MG63 (cell line): ENCODE data around the gene OR2T12. TPM values are rescaled to one million over a fixed set of nuclear protein-coding genes. Genes with fewer than 3 reads are reported as not detected.
"Not testable (repeated sequence)": the region's sequence is repeated elsewhere in the genome, so short reads cannot be mapped to it uniquely, and the experiment has no call there.

Experiments used
- DNase-seq: peaks from one replicate; pipeline ENCODE4 v3.0.0-alpha.2; 2020
- H3K27me3 ChIP-seq: fragments of 250-450 bp; sonication (Bioruptor Pico); 2 replicates; pipeline ENCODE4 v1.5.1; 2020; ENCODE audit warnings: mild to moderate bottlenecking, moderate library complexity
- H3K36me3 ChIP-seq: fragments of 250-450 bp; sonication (Bioruptor Pico); 2 replicates; pipeline ENCODE4 v1.5.1; 2020; ENCODE audit warnings: mild to moderate bottlenecking, moderate library complexity
- H3K4me3 ChIP-seq: fragments of 250-450 bp; sonication (Bioruptor Pico); 2 replicates; pipeline ENCODE4 v1.5.1; 2020; ENCODE audit warnings: mild to moderate bottlenecking, moderate library complexity
- H3K9me3 ChIP-seq: fragments of 250-450 bp; sonication (Bioruptor Pico); 2 replicates; pipeline ENCODE4 v1.5.1; 2020; ENCODE audit warnings: mild to moderate bottlenecking, moderate library complexity
- total RNA-seq: library from RNA; depleted of rRNA; stranded (reverse); fragments of >200 nt; shearing (Covaris generic); gene quantifications from 2 replicates; pipeline ENCODE4 v1.2.3, GENCODE V29; 2014; ENCODE audit warnings: low replicate concordance; rRNA removed

Gene OR2T12, protein sequence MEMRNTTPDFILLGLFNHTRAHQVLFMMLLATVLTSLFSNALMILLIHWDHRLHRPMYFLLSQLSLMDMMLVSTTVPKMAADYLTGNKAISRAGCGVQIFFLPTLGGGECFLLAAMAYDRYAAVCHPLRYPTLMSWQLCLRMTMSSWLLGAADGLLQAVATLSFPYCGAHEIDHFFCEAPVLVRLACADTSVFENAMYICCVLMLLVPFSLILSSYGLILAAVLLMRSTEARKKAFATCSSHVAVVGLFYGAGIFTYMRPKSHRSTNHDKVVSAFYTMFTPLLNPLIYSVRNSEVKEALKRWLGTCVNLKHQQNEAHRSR
- not detected in 2 replicates for total RNA-seq

DNA sequence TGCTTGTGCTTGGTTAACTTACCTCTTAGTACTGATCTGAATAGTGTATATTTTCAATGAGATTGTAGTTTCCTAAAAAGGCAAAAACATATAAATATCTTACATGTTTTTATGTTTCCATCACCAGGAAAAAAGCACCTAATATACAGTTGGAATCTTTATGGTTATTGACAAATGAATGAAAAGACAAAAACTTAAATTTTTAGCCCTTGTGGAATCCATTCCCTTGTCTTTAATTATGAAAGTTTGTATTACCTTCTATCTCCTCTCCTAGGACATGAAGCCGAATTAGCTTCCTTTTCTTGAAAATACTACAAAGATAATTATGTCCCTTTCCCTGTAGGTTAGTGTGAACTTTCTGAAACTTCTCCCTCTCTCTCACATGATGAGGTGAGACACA is at the start of gene OR2T12:
OR2T12 (minus strand) TSS at position 101 of the 400 bp plus-strand sequence. CDS start 7,846 bp downstream, outside the sequence.
- Histone ChIP-seq H3K27me3 (no peaks in the 10 kb centered on the region), H3K9me3 (no peaks in the 10 kb centered on the region), H3K36me3 (no peaks in the 10 kb centered on the region), H3K4me3 (no peak within 1 kb of the TSS)
- no peak for DNase-seq

DNA sequence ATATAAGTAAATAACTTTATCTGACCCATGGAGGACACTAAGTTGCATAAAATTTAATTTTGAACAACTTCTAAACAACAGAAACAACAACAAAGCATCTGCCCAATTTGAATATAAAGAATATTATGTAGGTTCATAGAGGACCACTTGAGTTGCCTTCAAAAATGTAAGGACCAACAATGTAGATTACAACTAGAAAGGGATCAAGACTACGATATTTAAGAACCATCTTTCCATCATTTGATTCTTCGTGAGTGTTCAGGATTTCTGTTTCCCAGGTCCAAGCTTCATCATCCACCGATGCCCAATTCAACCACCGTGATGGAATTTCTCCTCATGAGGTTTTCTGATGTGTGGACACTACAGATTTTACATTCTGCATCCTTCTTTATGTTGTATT is 45.3 kb upstream of the OR2T12 start, which contains the start of gene OR14C36:
OR14C36 (plus strand) TSS at position 301 of the 400 bp plus-strand sequence; CDS start at position 301, 0 bp downstream.
- H3K27me3 ChIP-seq: no peaks in the 10 kb centered on the region
- DNase-seq: no peak
- H3K4me3 ChIP-seq: no peak within 1 kb of the TSS
- no peaks in the 10 kb centered on the region for H3K9me3 ChIP-seq
- H3K36me3 ChIP-seq: no peaks in the 10 kb centered on the region

DNA sequence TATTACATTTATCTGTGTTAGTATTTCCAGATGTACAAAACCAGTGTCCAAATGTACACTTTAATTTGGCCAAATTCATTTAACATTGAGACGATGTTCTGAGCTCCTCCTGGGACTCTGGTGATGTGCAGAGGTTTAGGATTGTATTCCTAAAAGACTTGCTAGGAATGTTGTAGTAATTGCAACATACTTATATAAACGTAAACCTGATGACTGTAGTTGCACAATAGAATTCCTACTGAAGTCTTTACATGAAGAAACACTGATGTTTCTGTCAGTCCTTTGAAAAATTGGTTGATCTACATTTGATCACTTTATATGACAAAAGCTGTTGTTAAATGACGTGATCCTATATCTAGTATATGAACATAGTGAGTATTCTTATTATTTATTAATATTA is 40.2 kb upstream of the OR2T12 start:
- DNase-seq: no peak
- H3K27me3 ChIP-seq: no peaks in the 10 kb centered on the region
- H3K9me3 ChIP-seq: no peaks in the 10 kb centered on the region
- H3K36me3 ChIP-seq: no peaks in the 10 kb centered on the region
- no peak overlapping the region for H3K4me3 ChIP-seq

DNA sequence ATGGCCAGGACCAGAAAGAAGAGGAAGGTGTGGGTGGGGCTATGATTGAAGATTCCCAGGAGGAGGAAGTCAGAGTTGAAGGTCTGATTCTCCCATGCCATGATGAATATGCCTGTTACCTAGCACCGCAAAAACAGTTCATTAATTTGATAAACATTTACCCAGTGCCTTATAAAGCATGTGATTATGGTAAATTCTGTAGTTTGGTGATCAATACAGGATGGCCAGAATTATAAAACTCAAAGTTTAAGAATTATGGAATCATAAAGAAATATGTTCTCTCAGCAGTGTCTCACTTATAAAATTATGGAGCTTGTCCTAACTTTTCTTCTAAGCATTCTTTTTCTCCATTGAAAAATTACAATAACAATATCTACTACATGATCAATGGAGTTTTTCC is 21.2 kb upstream of the OR2T12 start, which contains the start of gene OR2M7:
OR2M7 (minus strand) TSS at position 101 of the 400 bp plus-strand sequence; CDS start at position 101, 0 bp downstream.
- Histone ChIP-seq H3K4me3 (no peak within 1 kb of the TSS), H3K36me3 (no peaks in the 10 kb centered on the region), H3K27me3 (no peaks in the 10 kb centered on the region), H3K9me3 (no peaks in the 10 kb centered on the region)
- no peak for DNase-seq

DNA sequence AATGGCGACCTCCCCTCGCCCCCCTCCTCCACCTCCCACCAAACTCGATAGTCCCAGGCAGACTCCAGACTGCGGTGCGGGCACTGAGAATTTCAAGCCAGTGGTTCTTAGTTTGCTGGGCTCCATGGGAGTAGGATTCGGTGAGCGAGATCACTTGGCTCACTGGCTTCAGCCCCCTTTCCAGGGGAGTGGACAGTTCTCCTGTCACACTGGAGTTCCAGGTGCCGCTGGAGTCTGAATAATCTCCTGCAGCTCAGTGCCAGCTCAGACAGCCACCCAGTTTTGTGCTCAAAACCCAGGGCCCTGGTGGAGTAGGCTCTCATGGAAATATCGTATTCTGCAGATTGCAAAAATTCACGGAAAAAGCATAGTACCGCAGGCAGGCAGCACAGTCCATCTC is 13.6 kb upstream of the OR2T12 start:
- Histone ChIP-seq H3K36me3 (no peaks in the 10 kb centered on the region), H3K27me3 (no peaks in the 10 kb centered on the region), H3K9me3 (peaks cover 11% of the 10 kb centered on the region), H3K4me3 (no peak overlapping the region)
- no peak for DNase-seq

DNA sequence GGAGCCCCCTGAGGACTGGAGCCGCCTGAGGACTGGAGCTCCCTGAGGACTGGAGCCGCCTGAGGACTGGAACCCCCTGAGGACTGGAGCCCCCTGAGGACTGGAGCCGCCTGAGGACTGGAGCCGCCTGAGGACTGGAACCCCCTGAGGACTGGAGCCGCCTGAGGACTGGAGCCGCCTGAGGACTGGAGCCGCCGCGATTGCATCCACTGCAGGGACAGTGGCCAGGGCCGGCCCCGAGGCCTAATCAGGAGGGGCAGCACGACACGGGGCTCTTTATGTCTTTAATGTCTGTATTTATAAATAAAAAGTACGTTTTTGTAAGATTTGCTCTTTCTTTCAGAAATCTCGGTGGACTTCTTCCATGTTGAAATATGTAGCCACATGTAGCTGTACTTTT is 3.5 kb upstream of the OR2T12 start:
- not testable (repeated sequence) for H3K9me3 ChIP-seq, DNase-seq, H3K36me3 ChIP-seq, H3K4me3 ChIP-seq, H3K27me3 ChIP-seq

DNA sequence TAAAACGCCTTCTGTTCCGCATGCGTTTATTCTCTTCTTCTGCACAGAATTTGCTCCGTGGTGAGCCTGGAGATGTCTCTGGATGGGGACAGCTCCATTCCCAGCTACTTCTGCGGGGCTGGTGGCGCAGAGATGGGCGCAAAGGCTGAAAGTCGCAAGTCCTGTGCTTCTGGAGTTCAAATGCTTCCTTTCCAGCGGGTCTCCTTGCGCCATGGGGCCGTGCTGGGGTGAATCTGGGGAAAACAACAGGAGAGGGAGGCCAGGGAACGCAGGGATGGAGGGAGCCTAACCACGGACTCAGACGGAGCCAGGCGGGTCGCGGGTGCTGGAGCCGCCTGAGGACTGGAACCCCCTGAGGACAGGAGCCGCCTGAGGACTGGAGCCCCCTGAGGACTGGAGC is 2.9 kb upstream of the OR2T12 start:
- Histone ChIP-seq H3K27me3 (no peaks in the 10 kb centered on the region), H3K36me3 (no peaks in the 10 kb centered on the region), H3K4me3 (no peak overlapping the region), H3K9me3 (no peaks in the 10 kb centered on the region)
- DNase-seq: no peak

DNA sequence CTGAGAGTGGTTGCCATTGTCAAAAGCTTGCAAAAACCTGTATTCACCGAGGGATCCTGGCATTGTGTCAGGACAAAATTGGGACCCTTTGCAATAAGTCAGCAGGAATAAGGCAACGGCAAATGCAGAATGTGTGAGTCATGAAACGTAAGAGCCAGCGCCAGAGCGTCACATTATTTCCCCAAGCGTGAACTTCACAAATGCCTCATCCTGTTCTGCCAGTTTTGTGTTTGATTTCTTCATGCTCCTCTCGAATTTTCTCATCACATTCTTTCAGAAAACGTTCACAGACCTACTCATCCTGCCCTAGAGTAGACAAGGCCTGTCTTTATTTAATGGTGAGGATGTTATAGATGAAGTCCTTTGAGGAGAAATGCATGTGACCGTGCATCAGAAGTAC is 2.4 kb upstream of the OR2T12 start:
- H3K4me3 ChIP-seq, H3K9me3 ChIP-seq, H3K27me3 ChIP-seq, H3K36me3 ChIP-seq: not testable (repeated sequence)
- DNase-seq: peak; percentile 3

DNA sequence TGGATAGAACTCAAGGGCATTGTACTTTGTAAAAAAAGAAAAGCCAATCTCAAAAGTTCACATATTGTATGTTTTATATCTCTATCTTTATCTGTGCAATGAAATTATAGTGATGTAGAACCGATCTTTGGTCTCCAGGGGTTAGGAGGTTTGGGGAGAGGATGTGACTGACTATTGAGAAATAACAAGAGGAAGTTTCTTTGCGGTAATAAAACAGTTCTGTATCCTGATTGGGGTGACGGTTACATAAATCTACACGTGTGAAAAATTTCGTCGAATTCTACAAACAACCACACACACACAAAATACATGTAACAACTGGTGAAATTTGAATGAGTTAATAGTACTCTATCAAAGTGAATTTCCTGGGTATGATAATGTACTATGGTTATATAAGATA is 14.8 kb downstream of the OR2T12 start:
- Histone ChIP-seq H3K27me3 (no peaks in the 10 kb centered on the region), H3K4me3 (no peak overlapping the region), H3K9me3 (no peaks in the 10 kb centered on the region; the same call in 1 of the 2 replicates), H3K36me3 (no peaks in the 10 kb centered on the region)
- DNase-seq: no peak

DNA sequence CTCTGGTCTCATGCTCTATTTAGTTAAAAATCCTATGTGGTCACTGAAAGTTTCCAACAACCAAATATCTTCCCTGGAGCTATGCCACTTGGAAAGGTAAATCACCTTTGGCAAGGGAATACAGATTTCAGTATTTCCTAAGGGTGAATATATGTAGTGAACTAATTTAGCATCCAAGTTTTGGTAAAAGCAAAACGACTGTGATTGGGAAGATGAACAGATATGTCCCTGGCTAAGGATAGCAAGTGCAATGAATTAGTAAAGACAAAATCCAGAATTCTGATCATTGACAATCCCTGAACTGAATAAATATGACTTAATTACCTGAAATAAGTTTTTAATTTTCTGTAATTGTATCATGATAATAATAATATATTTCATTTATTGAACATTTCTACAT is 25.3 kb downstream of the OR2T12 start, which contains the start of gene OR2T33:
OR2T33 (minus strand) TSS at position 101 of the 400 bp plus-strand sequence. CDS start 4,162 bp downstream, outside the sequence.
- H3K27me3 ChIP-seq: no peaks in the 10 kb centered on the region
- H3K36me3 ChIP-seq: no peaks in the 10 kb centered on the region
- no peak within 1 kb of the TSS for H3K4me3 ChIP-seq
- no peak for DNase-seq
- no peaks in the 10 kb centered on the region; the same call in 1 of the 2 replicates for H3K9me3 ChIP-seq

DNA sequence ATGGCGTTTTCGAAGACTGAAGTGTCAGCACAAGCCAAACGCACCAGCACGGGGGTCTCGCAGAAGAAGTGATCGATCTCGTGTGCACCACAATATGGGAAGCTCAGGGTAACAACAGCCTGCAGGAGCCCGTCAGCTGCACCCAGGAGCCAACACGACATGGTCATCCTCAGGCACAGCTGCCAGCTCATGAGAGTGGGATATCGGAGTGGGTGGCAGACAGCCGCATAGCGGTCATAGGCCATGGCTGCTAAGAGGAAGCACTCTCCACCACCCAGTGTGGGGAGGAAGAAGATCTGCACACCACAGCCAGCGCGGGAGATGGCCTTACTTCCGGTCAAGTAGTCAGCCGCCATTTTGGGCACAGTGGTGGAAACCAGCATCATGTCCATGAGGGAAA is 30.0 kb downstream of the OR2T12 start:
- H3K36me3 ChIP-seq, H3K4me3 ChIP-seq, H3K27me3 ChIP-seq, DNase-seq, H3K9me3 ChIP-seq: not testable (repeated sequence)

DNA sequence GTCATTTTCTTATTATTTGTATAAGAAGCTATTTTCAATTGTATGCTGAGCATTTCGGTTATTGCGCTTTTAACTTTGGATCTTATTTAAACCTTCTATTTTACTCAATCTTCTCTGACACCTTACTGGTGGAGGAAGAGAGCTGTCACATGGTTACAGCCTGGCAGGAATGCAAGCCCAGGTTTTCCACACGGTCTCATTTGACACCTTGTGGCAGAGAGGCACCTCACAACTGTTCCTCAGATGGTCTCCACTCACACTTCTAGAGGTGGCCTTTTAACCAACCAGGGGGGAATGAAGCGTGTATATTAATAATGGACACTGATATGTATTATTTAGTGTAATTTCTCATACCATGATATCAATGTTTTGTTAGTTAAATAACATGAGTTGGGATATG is 35.0 kb downstream of the OR2T12 start:
- H3K4me3 ChIP-seq: no peak overlapping the region
- no peaks in the 10 kb centered on the region for H3K27me3 ChIP-seq
- H3K9me3 ChIP-seq: no peaks in the 10 kb centered on the region; the same call in 1 of the 2 replicates
- no peak for DNase-seq
- H3K36me3 ChIP-seq: no peaks in the 10 kb centered on the region

DNA sequence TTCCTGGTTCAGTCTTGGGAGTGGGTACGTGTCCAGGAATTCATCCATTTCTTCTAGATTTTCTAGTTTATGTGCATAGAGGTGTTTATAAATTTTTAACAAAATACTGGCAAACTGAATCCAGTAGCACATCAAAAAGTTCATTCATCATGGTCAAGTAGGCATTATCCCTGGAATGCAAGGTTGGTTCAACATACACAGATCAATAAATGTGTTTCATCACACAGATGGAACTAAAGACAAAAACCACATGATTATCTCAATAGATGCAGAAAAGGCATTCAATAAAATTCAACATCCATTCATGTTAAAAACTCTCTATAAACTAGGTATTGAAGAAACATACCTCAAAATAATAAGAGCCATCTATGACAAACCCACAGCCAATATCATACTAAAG is 43.9 kb downstream of the OR2T12 start:
- DNase-seq, H3K4me3 ChIP-seq, H3K36me3 ChIP-seq, H3K9me3 ChIP-seq, H3K27me3 ChIP-seq: not testable (repeated sequence)

DNA sequence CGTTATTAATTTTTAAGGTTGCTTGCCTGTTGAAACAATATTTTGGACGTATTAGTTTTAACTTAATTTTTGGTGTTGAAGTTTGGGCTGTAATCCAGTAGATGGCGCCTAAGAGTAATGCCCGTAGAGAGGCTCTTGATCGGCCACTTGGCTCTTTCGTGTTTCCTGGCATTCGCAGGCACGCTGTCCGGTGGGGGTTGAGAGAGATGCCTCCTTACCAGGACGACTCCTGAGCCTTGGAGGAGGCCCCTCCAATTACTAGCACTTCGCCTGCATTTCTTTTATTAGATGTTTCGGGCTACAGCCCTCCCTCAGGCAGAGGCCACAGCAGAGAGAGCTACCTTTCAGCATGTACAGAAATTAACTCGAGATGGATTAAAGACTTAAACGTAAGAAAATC is 60.0 kb downstream of the OR2T12 start:
- Histone ChIP-seq H3K4me3 (no peak overlapping the region), H3K27me3 (no peaks in the 10 kb centered on the region), H3K9me3 (no peaks in the 10 kb centered on the region), H3K36me3 (no peaks in the 10 kb centered on the region)
- DNase-seq: peak; percentile 58

Other genes with a start within 250 kb of the OR2T12 start
- not detected in 2 replicates for gene OR2L13, start 208.2 kb downstream of the OR2T12 start, total RNA-seq
- not detected in 2 replicates for gene OR2M5, start 158.3 kb downstream of the OR2T12 start, total RNA-seq
- gene OR2M2, start 128.6 kb downstream of the OR2T12 start, total RNA-seq: not detected in 2 replicates
- gene OR2M3, start 106.2 kb downstream of the OR2T12 start, total RNA-seq: not detected in 2 replicates
- not detected in 2 replicates for gene OR2M4, start 72.0 kb downstream of the OR2T12 start, total RNA-seq
- gene OR2T33, start 25.4 kb downstream of the OR2T12 start, total RNA-seq: not detected in 2 replicates
- not detected in 2 replicates for gene OR2M7, start 21.1 kb upstream of the OR2T12 start, total RNA-seq
- gene OR14C36, start 45.4 kb upstream of the OR2T12 start, total RNA-seq: not detected in 2 replicates
- not detected in 2 replicates for gene OR2T4, start 58.2 kb upstream of the OR2T12 start, total RNA-seq
- gene OR2T6, start 72.3 kb upstream of the OR2T12 start, total RNA-seq: not detected in 2 replicates
- gene OR2T1, start 99.6 kb upstream of the OR2T12 start, total RNA-seq: not detected in 2 replicates
- gene OR2T2, start 142.2 kb upstream of the OR2T12 start, total RNA-seq: not detected in 2 replicates
- not detected in 2 replicates for gene OR2T3, start 169.9 kb upstream of the OR2T12 start, total RNA-seq
- not detected in 2 replicates for gene OR2T5, start 185.2 kb upstream of the OR2T12 start, total RNA-seq
- gene OR2G6, start 204.6 kb upstream of the OR2T12 start, total RNA-seq: not detected in 2 replicates